H9 (cell line): ENCODE results near the gene HIGD2B. TPM values are rescaled to one million over a fixed set of nuclear protein-coding genes. Genes with fewer than 3 reads are reported as not detected.
"Not testable (repeated sequence)": the region's sequence is repeated elsewhere in the genome, so short reads cannot be mapped to it uniquely, and the experiment has no call there.

Experiments
- DNase-seq: peaks from one replicate; pipeline ENCODE4 v3.0.0-alpha.2; 2017
- H2AFZ ChIP-seq: one replicate; pipeline ENCODE4 v1.6.1; 2013; ENCODE audit warnings: mild to moderate bottlenecking, low read length, control low read depth, moderate library complexity
- H2AK5ac ChIP-seq: 2 replicates; pipeline ENCODE4 v1.6.1; 2013; ENCODE audit warnings: low read length, control low read depth, mixed read lengths; ENCODE audit not compliant: insufficient read length
- H2BK120ac ChIP-seq: one replicate; pipeline ENCODE4 v1.6.1; 2013; ENCODE audit warnings: low read depth, mild to moderate bottlenecking, low read length, control low read depth, inconsistent platforms; ENCODE audit not compliant: poor library complexity, severe bottlenecking
- H2BK12ac ChIP-seq: 2 replicates; pipeline ENCODE4 v1.6.1; 2013; ENCODE audit warnings: low read length, control low read depth, mixed read lengths, low read depth; ENCODE audit not compliant: insufficient read length
- H2BK15ac ChIP-seq: 2 replicates; pipeline ENCODE4 v1.6.1; 2013; ENCODE audit warnings: low read depth, low read length, control low read depth
- H2BK20ac ChIP-seq: one replicate; pipeline ENCODE4 v1.6.1; 2013; ENCODE audit warnings: low read depth, mild to moderate bottlenecking, low read length, control low read depth, inconsistent platforms; ENCODE audit not compliant: poor library complexity, severe bottlenecking
- H2BK5ac ChIP-seq: 2 replicates; pipeline ENCODE4 v1.6.1; 2013; ENCODE audit warnings: low read length, control low read depth, mixed read lengths; ENCODE audit not compliant: insufficient read length
- H3K14ac ChIP-seq: 2 replicates; pipeline ENCODE4 v1.6.1; 2013; ENCODE audit warnings: low read length, control low read depth; ENCODE audit not compliant: insufficient read depth
- H3K18ac ChIP-seq: 2 replicates; pipeline ENCODE4 v1.6.1; 2013; ENCODE audit warnings: low read depth, mild to moderate bottlenecking, mixed read lengths, low read length, control low read depth; ENCODE audit not compliant: insufficient read length
- H3K23ac ChIP-seq: 2 replicates; pipeline ENCODE4 v1.6.1; 2013; ENCODE audit warnings: low read length, control low read depth, mixed read lengths, low read depth; ENCODE audit not compliant: insufficient read length
- H3K23me2 ChIP-seq: 2 replicates; pipeline ENCODE4 v1.6.1; 2013; ENCODE audit warnings: low read depth, mild to moderate bottlenecking, mixed read lengths, low read length, control low read depth; ENCODE audit not compliant: insufficient read length, poor library complexity, severe bottlenecking
- H3K27ac ChIP-seq: 2 replicates; pipeline ENCODE4 v1.5.1; 2013; ENCODE audit warnings: low read length, control low read depth, mixed read lengths, low read depth; ENCODE audit not compliant: insufficient read length
- H3K27me3 ChIP-seq: 2 replicates; pipeline ENCODE4 v1.6.1; 2013; ENCODE audit warnings: low read length, control low read depth, inconsistent platforms; ENCODE audit not compliant: insufficient read depth
- H3K4ac ChIP-seq: 2 replicates; pipeline ENCODE4 v1.6.1; 2013; ENCODE audit warnings: low read depth, mild to moderate bottlenecking, control low read depth, inconsistent platforms, low read length, moderate library complexity
- H3K4me1 ChIP-seq: 2 replicates; pipeline ENCODE4 v1.6.1; 2013; ENCODE audit warnings: low read length, control low read depth, inconsistent platforms; ENCODE audit not compliant: insufficient read depth
- H3K4me2 ChIP-seq: 2 replicates; pipeline ENCODE4 v1.6.1; 2013; ENCODE audit warnings: low read length, control low read depth, mixed read lengths; ENCODE audit not compliant: insufficient read length, insufficient read depth
- H3K56ac ChIP-seq: 2 replicates; pipeline ENCODE4 v1.6.1; 2013; ENCODE audit warnings: low read depth, mild to moderate bottlenecking, mixed read lengths, low read length, control low read depth; ENCODE audit not compliant: insufficient read length
- H3K79me1 ChIP-seq: 2 replicates; pipeline ENCODE4 v1.6.1; 2013; ENCODE audit warnings: low read depth, mild to moderate bottlenecking, moderate library complexity, low read length, control low read depth, inconsistent platforms; ENCODE audit not compliant: insufficient read depth, poor library complexity, severe bottlenecking
- H3K79me2 ChIP-seq: 2 replicates; pipeline ENCODE4 v1.6.1; 2013; ENCODE audit warnings: low read length, control low read depth, inconsistent platforms; ENCODE audit not compliant: insufficient read depth
- H3K9ac ChIP-seq: 2 replicates; pipeline ENCODE4 v1.6.1; 2013; ENCODE audit warnings: low read length, control low read depth, mixed read lengths; ENCODE audit not compliant: insufficient read length; ENCODE audit errors: extremely low read depth
- H3K9me3 ChIP-seq: one replicate; pipeline ENCODE4 v1.6.1; 2013; ENCODE audit warnings: low read depth, low read length, inconsistent platforms; ENCODE audit not compliant: control insufficient read depth
- H3T11ph ChIP-seq: one replicate; pipeline ENCODE4 v1.6.1; 2013; ENCODE audit warnings: mild to moderate bottlenecking, low read length, control low read depth, inconsistent platforms
- H4K20me1 ChIP-seq: one replicate; pipeline ENCODE4 v1.6.1; 2013; ENCODE audit not compliant: control insufficient read depth, insufficient read length, insufficient read depth
- H4K5ac ChIP-seq: 2 replicates; pipeline ENCODE4 v1.6.1; 2013; ENCODE audit warnings: low read depth, mild to moderate bottlenecking, mixed read lengths, low read length, control low read depth; ENCODE audit not compliant: insufficient read length
- H4K8ac ChIP-seq: replicated peaks from 2 replicates; pipeline ENCODE4 v1.6.1; 2013; ENCODE audit warnings: low read length, control low read depth, mixed read lengths, low read depth; ENCODE audit not compliant: insufficient read length
- H4K91ac ChIP-seq: 2 replicates; pipeline ENCODE4 v1.6.1; 2013; ENCODE audit warnings: low read depth, mild to moderate bottlenecking, moderate library complexity, mixed read lengths, low read length, control low read depth; ENCODE audit not compliant: insufficient read length
- H3K27ac Mint-ChIP-seq, 3 experiments: 2 replicates in 2 of 3; 3 replicates in 1 of 3; pipeline ENCODE4 v1.8.0; 2020 to 2021; ENCODE audit warnings: mixed read lengths in 3 of 3, mild to moderate bottlenecking in 1 of 3, moderate library complexity in 1 of 3
- H3K27me3 Mint-ChIP-seq: 2 replicates; pipeline ENCODE4 v1.8.0; 2021; ENCODE audit warnings: low read depth, mild to moderate bottlenecking, moderate library complexity, mixed read lengths
- H3K36me3 Mint-ChIP-seq, 3 experiments: 2 replicates in 2 of 3; 3 replicates in 1 of 3; pipeline ENCODE4 v1.8.0; 2020 to 2021; ENCODE audit warnings: low read depth in 3 of 3, mixed read lengths in 3 of 3; ENCODE audit not compliant: insufficient read depth in 1 of 3
- H3K4me1 Mint-ChIP-seq, 2 experiments: 2 replicates each; pipeline ENCODE4 v1.8.0; 2020; ENCODE audit warnings: mixed read lengths in 2 of 2
- H3K4me3 Mint-ChIP-seq, 2 experiments: 2 replicates in 1 of 2; 3 replicates in 1 of 2; pipeline ENCODE4 v1.8.0; 2020 to 2021; ENCODE audit warnings: mild to moderate bottlenecking in 2 of 2, mixed read lengths in 2 of 2, moderate library complexity in 1 of 2
- H3K9me3 Mint-ChIP-seq, 2 experiments: 2 replicates in 1 of 2; 3 replicates in 1 of 2; pipeline ENCODE4 v1.8.0; 2020; ENCODE audit warnings: mild to moderate bottlenecking in 2 of 2, mixed read lengths in 2 of 2, moderate library complexity in 1 of 2
- WGBS: extraction: QIAGEN DNeasy Blood & Tissue Kit; methylation state at CpG from one replicate; pipeline ENCODE4 v1.1.7; 2013; ENCODE audit warnings: missing lambda C conversion rate, low lambda C conversion rate, mixed read lengths; ENCODE audit not compliant: insufficient read length; ENCODE audit errors: extremely low coverage; 5-methylcytosine and 5-hydroxymethylcytosine counted together
- total RNA-seq: library from RNA; stranded (reverse); gene quantifications from 2 replicates; pipeline ENCODE4 v1.2.1, GENCODE V29; 2021
- TF ChIP-seq, protein P1 (sequence below): fragments of 200-600 bp; sonication (generic); conservative IDR thresholded peaks from 3 replicates; pipeline ENCODE4 v1.8.0; 2021; ENCODE audit warnings: antibody characterized with exemption, mild to moderate bottlenecking

The HIGD2B gene
- total RNA-seq, 1 experiment from 2014 or later = not detected

DNA sequence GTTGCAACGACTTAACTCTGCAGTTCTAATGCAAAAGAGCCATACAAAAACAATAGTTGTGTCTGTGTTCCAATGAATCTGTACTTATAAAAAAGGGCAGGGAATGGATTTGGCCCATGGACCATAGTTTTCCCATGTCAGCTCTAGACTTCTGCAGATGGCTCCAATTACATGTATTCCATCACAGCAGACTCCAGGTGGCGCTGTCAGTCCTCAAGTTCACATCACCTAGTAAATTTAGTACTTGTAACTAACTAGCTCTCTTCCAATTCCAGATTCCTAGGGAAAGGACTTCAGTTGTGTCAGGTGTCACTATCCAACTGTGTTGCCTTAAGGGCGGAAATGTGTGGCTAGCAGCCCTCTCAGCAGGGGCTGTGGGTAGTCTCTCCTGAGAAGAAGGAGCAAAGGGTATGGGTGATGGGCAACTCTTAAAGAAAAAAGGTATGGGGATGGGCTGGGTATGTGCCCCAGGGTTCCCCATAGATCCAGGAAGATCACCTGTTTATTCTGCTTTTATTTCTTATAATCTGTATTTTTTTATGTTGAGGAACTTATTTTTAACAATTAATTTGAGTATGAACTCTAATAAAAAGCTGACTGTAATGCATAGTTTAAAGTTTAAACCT is 36.2 kb upstream of the HIGD2B start:
- no peak overlapping the region for H4K8ac ChIP-seq
- H3K9me3 ChIP-seq = no peaks in the 10 kb centered on the region
- no peaks in the 10 kb centered on the region for H4K20me1 ChIP-seq
- no peak overlapping the region for H4K91ac ChIP-seq
- no peak overlapping the region for H3K56ac ChIP-seq
- peaks cover 2% of the 10 kb centered on the region; the same call in 1 of the 2 replicates for H3K4me1 ChIP-seq
- H2BK120ac ChIP-seq = no peak overlapping the region
- H3K23me2 ChIP-seq = no peaks in the 10 kb centered on the region
- H4K5ac ChIP-seq = no peak overlapping the region
- H3K18ac ChIP-seq = no peak overlapping the region
- no peak overlapping the region for H3T11ph ChIP-seq
- no peaks in the 10 kb centered on the region for H3K79me2 ChIP-seq
- no peaks in the 10 kb centered on the region for H3K79me1 ChIP-seq
- H3K9ac ChIP-seq = no peak overlapping the region
- no peaks in the 10 kb centered on the region for H3K9me3 Mint-ChIP-seq
- H3K23ac ChIP-seq = no peak overlapping the region
- H3K4me3 Mint-ChIP-seq = no peak overlapping the region
- no peak overlapping the region for H3K14ac ChIP-seq
- H3K27me3 Mint-ChIP-seq = no peaks in the 10 kb centered on the region
- no peak overlapping the region for H2BK5ac ChIP-seq
- H2BK20ac ChIP-seq = no peak overlapping the region
- TF ChIP-seq, protein P1, sequence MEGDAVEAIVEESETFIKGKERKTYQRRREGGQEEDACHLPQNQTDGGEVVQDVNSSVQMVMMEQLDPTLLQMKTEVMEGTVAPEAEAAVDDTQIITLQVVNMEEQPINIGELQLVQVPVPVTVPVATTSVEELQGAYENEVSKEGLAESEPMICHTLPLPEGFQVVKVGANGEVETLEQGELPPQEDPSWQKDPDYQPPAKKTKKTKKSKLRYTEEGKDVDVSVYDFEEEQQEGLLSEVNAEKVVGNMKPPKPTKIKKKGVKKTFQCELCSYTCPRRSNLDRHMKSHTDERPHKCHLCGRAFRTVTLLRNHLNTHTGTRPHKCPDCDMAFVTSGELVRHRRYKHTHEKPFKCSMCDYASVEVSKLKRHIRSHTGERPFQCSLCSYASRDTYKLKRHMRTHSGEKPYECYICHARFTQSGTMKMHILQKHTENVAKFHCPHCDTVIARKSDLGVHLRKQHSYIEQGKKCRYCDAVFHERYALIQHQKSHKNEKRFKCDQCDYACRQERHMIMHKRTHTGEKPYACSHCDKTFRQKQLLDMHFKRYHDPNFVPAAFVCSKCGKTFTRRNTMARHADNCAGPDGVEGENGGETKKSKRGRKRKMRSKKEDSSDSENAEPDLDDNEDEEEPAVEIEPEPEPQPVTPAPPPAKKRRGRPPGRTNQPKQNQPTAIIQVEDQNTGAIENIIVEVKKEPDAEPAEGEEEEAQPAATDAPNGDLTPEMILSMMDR = peak; percentile 91
- H3K27me3 ChIP-seq = no peaks in the 10 kb centered on the region
- DNase-seq = peak; percentile 78
- H2BK12ac ChIP-seq = no peak overlapping the region
- peaks cover 3% of the 10 kb centered on the region in 2 experiments for H3K4me1 Mint-ChIP-seq
- H3K4me2 ChIP-seq = no peak overlapping the region
- H3K36me3 Mint-ChIP-seq = peaks cover 11 to 22% (median 17%) of the 10 kb centered on the region in 3 experiments; a peak in 5 of 7 replicates
- no peak overlapping the region for H2AK5ac ChIP-seq
- no peak overlapping the region for H3K4ac ChIP-seq
- no peak overlapping the region for H3K27ac ChIP-seq
- H2AFZ ChIP-seq = no peak overlapping the region
- no peak overlapping the region for H3K27ac Mint-ChIP-seq
- H2BK15ac ChIP-seq = no peak overlapping the region
- no CpG with 5 or more reads among the region's 3 CpGs for WGBS

DNA sequence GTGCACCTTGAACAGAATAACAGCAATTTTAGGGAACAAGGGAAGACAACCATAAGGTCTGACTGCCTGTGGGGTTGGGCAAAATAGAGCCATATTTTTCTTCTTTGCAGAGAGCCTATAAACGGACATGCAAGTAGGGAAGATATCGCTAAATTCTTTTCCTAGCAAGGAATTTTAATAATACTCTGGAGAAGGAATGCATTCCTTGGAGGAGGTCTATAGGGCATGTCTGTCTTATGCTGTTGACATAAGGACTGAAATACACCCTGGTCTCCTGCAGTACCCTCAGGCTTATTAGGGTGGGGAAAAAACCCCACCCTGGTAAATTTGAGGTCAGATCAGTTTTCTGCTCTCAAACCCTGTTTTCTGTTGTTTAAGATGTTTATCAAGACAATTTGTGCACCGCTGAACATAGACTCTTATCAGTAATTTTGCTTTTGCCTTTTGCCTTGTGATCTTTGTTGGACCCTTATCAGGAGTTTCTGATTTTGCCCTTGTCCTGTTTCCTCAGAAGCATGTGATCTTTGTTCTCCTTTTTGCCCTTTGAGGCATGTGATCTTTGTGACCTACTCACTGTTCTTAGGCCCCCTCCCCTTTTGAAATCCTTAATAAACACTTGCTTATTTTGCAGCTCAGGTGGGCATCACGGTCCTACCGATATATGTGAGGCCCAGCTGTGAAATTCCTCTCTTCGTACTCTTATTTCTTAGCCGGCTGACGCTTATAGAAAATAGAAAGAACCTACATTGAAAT is 22.7 kb upstream of the HIGD2B start:
- WGBS = no CpG with 5 or more reads among the region's 8 CpGs
- not testable (repeated sequence) for H3K27ac ChIP-seq, H3K4me2 ChIP-seq

More for the DNA sequence above, 22.7 kb upstream of the HIGD2B start:
- not testable (repeated sequence) for H3K79me2 ChIP-seq, H3K9me3 ChIP-seq, H3K56ac ChIP-seq, DNase-seq, H3K4me1 Mint-ChIP-seq, H3K4me1 ChIP-seq, H3K9me3 Mint-ChIP-seq, H3K9ac ChIP-seq, H4K20me1 ChIP-seq, H4K8ac ChIP-seq, H3K79me1 ChIP-seq, H3K27me3 Mint-ChIP-seq, H2AFZ ChIP-seq, H2BK20ac ChIP-seq, H3K27me3 ChIP-seq, H3K36me3 Mint-ChIP-seq, H2BK120ac ChIP-seq, H3K14ac ChIP-seq, H3K23ac ChIP-seq, H2BK5ac ChIP-seq, H4K91ac ChIP-seq, H2BK15ac ChIP-seq, H3K4ac ChIP-seq, H2AK5ac ChIP-seq, H4K5ac ChIP-seq, H2BK12ac ChIP-seq, H3K23me2 ChIP-seq, H3K18ac ChIP-seq, H3K4me3 Mint-ChIP-seq, H3T11ph ChIP-seq
- peak overlapping the region in 1 of 3 experiments; percentile 10; a peak in 2 of 7 replicates for H3K27ac Mint-ChIP-seq
